Gastrocnemius medialis (tissue), 4 donors: ENCODE measurements around the gene NDUFB4. TPM values are rescaled to one million over a fixed set of nuclear protein-coding genes. Genes with fewer than 3 reads are reported as not detected.

Experiments used
- ATAC-seq, 2 donors: fragments of 150-250 bp; one replicate each; pipeline ENCODE4 v1.9.1; 2016
- DNase-seq, 2 donors: peaks; one replicate each; pipeline ENCODE4 v3.0.0-alpha.2; 2019
- H3K27ac ChIP-seq, 4 donors: fragments of 200-600 bp; sonication (generic); 1 replicate in 1 of 4; 2 replicates in 3 of 4; pipeline ENCODE4 v1.5.1; 2016 to 2018; ENCODE audit warnings: mild to moderate bottlenecking in 2 of 4, moderate library complexity in 1 of 4
- H3K27me3 ChIP-seq, 3 donors: fragments of 200-600 bp; sonication (generic) in 2 of 3; 1 replicate in 1 of 3; 2 replicates in 2 of 3; pipeline versions ENCODE4 v1.5.1 to v1.6.0; 2016 to 2019; ENCODE audit warnings: mild to moderate bottlenecking in 1 of 3, moderate library complexity in 1 of 3
- H3K36me3 ChIP-seq, 2 donors: fragments of 200-600 bp; sonication (generic) in 1 of 2; one replicate each; pipeline ENCODE4 v1.5.1; 2017 to 2018
- H3K4me1 ChIP-seq, 2 donors: fragments of 200-600 bp; sonication (generic) in 1 of 2; one replicate each; pipeline ENCODE4 v1.5.1; 2016 to 2017; ENCODE audit warnings: mild to moderate bottlenecking in 2 of 2
- H3K4me3 ChIP-seq, 4 donors: fragments of 200-600 bp; sonication (generic) in 3 of 4; 1 replicate in 1 of 4; 2 replicates in 3 of 4; pipeline ENCODE4 v1.5.1; 2016 to 2019; ENCODE audit warnings: mild to moderate bottlenecking in 2 of 4
- H3K9me3 ChIP-seq, 3 donors: fragments of 200-600 bp; sonication (generic) in 2 of 3; 1 replicate in 1 of 3; 2 replicates in 2 of 3; pipeline ENCODE4 v1.5.1; 2016 to 2019
- POLR2A ChIP-seq, 2 donors: fragments of 450-650 bp; IDR thresholded peaks; one replicate each; pipeline ENCODE4 v1.6.1; 2017; ENCODE audit warnings: antibody characterized with exemption in 2 of 2, mild to moderate bottlenecking in 2 of 2, moderate library complexity in 2 of 2
- in situ Hi-C, 4 donors: fragments of 200-750 bp; cut with MboI; loops; one replicate each; pipeline versions ENCODE4 v1.15.0 to v1.8.0; 2017; ENCODE audit warnings: low sequenced_read_pairs in 4 of 4
- intact Hi-C: fragments of 100-400 bp; cut with DNase I; formaldehyde crosslinking; loops from one replicate; pipeline ENCODE4 v1.15.1; 2023; ENCODE audit warnings: low total_unique reads
- total RNA-seq, 4 donors: library from RNA; depleted of rRNA; stranded (reverse); fragments of >200 nt; gene quantifications; one replicate each; pipeline versions ENCODE4 v1.1.0 to v1.2.3, GENCODE V29; 2016
- TF ChIP-seq, protein P1 (sequence below), 5 experiments: fragments of 450-650 bp in 3 of 5; fragments of 200-600 bp in 2 of 5; sonication (generic) in 2 of 5; IDR thresholded peaks in 4 of 5; conservative IDR thresholded peaks in 1 of 5; 1 replicate in 4 of 5; 2 replicates in 1 of 5; pipeline ENCODE4 v1.5.1; 2016 to 2019; ENCODE audit warnings: antibody characterized with exemption in 5 of 5, mild to moderate bottlenecking in 3 of 5, moderate library complexity in 3 of 5

The NDUFB4 gene
- total RNA-seq, 4 donors from 2014 or later, result 186 to 413 (median 377) TPM

- TF ChIP-seq, protein P1, sequence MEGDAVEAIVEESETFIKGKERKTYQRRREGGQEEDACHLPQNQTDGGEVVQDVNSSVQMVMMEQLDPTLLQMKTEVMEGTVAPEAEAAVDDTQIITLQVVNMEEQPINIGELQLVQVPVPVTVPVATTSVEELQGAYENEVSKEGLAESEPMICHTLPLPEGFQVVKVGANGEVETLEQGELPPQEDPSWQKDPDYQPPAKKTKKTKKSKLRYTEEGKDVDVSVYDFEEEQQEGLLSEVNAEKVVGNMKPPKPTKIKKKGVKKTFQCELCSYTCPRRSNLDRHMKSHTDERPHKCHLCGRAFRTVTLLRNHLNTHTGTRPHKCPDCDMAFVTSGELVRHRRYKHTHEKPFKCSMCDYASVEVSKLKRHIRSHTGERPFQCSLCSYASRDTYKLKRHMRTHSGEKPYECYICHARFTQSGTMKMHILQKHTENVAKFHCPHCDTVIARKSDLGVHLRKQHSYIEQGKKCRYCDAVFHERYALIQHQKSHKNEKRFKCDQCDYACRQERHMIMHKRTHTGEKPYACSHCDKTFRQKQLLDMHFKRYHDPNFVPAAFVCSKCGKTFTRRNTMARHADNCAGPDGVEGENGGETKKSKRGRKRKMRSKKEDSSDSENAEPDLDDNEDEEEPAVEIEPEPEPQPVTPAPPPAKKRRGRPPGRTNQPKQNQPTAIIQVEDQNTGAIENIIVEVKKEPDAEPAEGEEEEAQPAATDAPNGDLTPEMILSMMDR (IDR thresholded peaks at IDR 0.05 in 4 of 5, conservative IDR thresholded peaks at IDR 0.05 in 1 of 5), result peak in 1 of 5 experiments; percentile 16
- TF ChIP-seq POLR2A (IDR thresholded peaks at IDR 0.05), result no peak
- H3K9me3 ChIP-seq, result no peaks in the 10 kb centered on the region
- H3K4me3 ChIP-seq, result peak overlapping the region in 2 of 4 donors; percentile 1 to 35
- intact Hi-C loops (no loop called here), in situ Hi-C loops (loop anchor here (10.0 to 25.0 kb wide), 4 partner anchors 220 to 680 kb away; no protein-coding TSS in a partner anchor)
- H3K27ac ChIP-seq, result no peak overlapping the region
- no peaks in the 10 kb centered on the region for H3K27me3 ChIP-seq
- no peaks in the 10 kb centered on the region for H3K4me1 ChIP-seq
- H3K36me3 ChIP-seq, result no peaks in the 10 kb centered on the region
- ATAC-seq (peak in 1 of 2 donors; percentile 44), DNase-seq (no peak)
These were observed 28.6 kb upstream of the NDUFB4 start for GRCh38 chr3:120567370-120568201.

GRCh38 chr3:120568202-120568531, 28.0 kb upstream of the NDUFB4 start:
- no peak overlapping the region for H3K27ac ChIP-seq
- TF ChIP-seq, protein P1 (IDR thresholded peaks at IDR 0.05 in 4 of 5, conservative IDR thresholded peaks at IDR 0.05 in 1 of 5), result no peak
- no peak for TF ChIP-seq POLR2A (IDR thresholded peaks at IDR 0.05)
- in situ Hi-C loops, result loop anchor here (10.0 to 25.0 kb wide), 4 partner anchors 219 to 681 kb away; no protein-coding TSS in a partner anchor

GRCh38 chr3:120568598-120568997, 27.5 kb upstream of the NDUFB4 start:
- Histone ChIP-seq H3K36me3 (no peaks in the 10 kb centered on the region), H3K4me3 (no peak overlapping the region), H3K27me3 (no peaks in the 10 kb centered on the region), H3K27ac (no peak overlapping the region), H3K4me1 (no peaks in the 10 kb centered on the region), H3K9me3 (no peaks in the 10 kb centered on the region)
- TF ChIP-seq POLR2A (IDR thresholded peaks at IDR 0.05), result no peak
- TF ChIP-seq, protein P1 (IDR thresholded peaks at IDR 0.05 in 4 of 5, conservative IDR thresholded peaks at IDR 0.05 in 1 of 5), result no peak
- in situ Hi-C loops (loop anchor here (10.0 to 25.0 kb wide), 4 partner anchors 219 to 681 kb away; no protein-coding TSS in a partner anchor), intact Hi-C loops (no loop called here)
- DNase-seq (no peak), ATAC-seq (no peak)

More at GRCh38 chr3:120568202-120568531, 28.0 kb upstream of the NDUFB4 start:
- intact Hi-C loops, result no loop called here
- Histone ChIP-seq H3K27me3 (no peaks in the 10 kb centered on the region), H3K36me3 (no peaks in the 10 kb centered on the region), H3K4me3 (no peak overlapping the region), H3K4me1 (no peaks in the 10 kb centered on the region), H3K9me3 (no peaks in the 10 kb centered on the region)
- DNase-seq (no peak), ATAC-seq (no peak)

DNA sequence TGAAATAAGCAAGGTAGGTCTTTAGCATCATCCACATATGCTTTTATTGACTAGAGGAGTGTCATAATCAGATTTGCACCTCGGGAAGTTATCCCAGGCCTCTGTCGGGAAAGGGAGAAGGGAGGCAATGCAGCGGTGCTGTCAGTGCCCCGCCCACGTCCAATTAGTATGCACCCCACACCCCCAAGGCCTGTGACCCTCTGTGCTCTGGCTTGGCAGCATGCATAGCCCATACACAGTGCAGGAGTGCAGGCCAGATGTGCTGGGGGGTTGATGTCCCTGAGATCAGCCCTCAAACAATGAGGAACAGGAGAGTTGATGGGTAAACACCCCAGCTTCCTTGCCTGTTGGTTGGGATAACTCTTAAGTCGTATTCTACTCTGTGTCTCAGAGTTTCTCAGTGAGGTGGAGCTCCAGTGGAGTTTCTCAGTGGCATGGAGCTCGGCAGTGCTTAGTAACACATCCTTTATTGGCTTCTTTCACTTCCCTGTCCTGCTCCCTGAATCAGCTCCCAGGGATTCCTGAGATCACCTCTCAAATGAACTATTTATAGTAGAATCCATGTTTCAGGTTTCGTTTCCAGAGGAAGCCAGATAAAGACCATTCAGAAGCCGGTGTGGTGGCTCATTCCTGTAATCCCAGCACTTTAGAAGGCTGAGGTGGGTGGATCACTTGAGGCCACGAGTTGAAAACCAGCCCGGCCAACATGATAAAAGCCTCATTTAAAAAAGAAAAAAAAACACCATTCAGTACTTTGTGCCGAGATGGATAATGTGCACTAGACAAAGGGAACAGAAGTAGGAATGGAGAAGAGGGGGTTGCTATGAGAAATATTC, 26.7 kb upstream of the NDUFB4 start:
- H3K36me3 ChIP-seq, result no peaks in the 10 kb centered on the region
- H3K4me1 ChIP-seq, result no peaks in the 10 kb centered on the region
- ATAC-seq, result no peak
- no peak for TF ChIP-seq POLR2A (IDR thresholded peaks at IDR 0.05)
- TF ChIP-seq, protein P1 (IDR thresholded peaks at IDR 0.05 in 4 of 5, conservative IDR thresholded peaks at IDR 0.05 in 1 of 5), result no peak
- no peak overlapping the region for H3K27ac ChIP-seq
- no peaks in the 10 kb centered on the region for H3K9me3 ChIP-seq
- no peaks in the 10 kb centered on the region for H3K27me3 ChIP-seq
- intact Hi-C loops (no loop called here), in situ Hi-C loops (loop anchor here (10.0 to 25.0 kb wide), 4 partner anchors 218 to 682 kb away; no protein-coding TSS in a partner anchor)
- no peak for DNase-seq
- H3K4me3 ChIP-seq, result no peak overlapping the region
